ENCODE measurements around the gene PPP4R3A. TPM values are rescaled to one million over a fixed set of nuclear protein-coding genes. Genes with fewer than 3 reads are reported as not detected.
"Not testable (repeated sequence)": the region's sequence is repeated elsewhere in the genome, so short reads cannot be mapped to it uniquely, and the experiment has no call there.

PPP4R3A gene
- total RNA-seq, 2 experiments from 2014 or later, result 121 to 129 TPM

DNA sequence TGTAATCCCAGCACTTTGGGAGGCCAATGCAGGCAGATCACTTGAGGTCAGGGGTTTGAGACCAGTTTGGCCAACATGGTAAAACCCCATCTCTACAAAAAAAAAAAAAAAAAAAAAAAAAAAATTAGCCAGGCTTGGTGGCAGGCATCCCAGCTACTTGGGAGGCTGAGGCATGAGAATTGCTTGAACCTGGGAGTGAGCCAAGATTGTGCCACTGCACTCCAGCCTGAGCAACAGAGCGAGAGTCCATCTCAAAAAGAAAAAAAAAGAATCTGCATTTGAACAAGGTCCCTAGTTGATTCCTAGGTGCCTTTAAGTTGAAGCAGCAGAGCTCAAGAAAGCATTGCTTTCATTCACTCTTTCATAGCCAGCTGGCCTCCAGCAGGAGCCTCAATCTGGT lies 81.2 kb downstream of the PPP4R3A start:
- H3K36me3 Mint-ChIP-seq (ENCODE audit: low read depth); H3K4me3 Mint-ChIP-seq; H3K27ac Mint-ChIP-seq; POLR2A ChIA-PET; ATAC-seq; H3K27me3 Mint-ChIP-seq (ENCODE audit: low read depth); DNase-seq; H3K9me3 Mint-ChIP-seq (ENCODE audit: insufficient read depth): not testable (repeated sequence)
- peaks cover 14% of the 10 kb centered on the region for H3K4me1 Mint-ChIP-seq (ENCODE audit: low read depth)
- CTCF ChIA-PET, result interaction anchor here (0.7 to 1.2 kb wide), 2 partner anchors 10 to 11 kb away, joined by 3 read pairs; no protein-coding TSS in a partner anchor

DNA sequence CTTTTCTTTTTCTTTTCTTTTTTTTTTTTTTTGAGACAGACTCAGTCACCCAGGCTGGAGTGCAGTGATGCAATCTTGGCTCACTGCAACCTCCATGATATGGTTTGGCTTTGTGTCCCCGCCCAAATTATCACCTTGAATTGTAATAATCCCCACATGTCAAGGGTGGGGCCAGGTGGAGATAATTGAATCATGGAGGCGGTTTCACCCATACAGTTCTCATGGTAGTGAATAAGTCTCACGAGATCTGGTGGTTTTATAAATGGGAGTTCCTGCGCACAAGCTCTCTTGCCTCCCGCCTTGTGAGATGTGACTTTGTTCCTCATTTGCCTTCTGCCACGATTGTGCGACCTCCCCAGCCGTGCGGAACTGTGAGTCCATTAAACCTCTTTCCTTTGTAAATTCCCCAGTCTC lies 84.6 kb downstream of the PPP4R3A start:
- H3K4me3 Mint-ChIP-seq; DNase-seq; H3K27ac Mint-ChIP-seq; H3K27me3 Mint-ChIP-seq (ENCODE audit: low read depth); H3K36me3 Mint-ChIP-seq (ENCODE audit: low read depth); H3K9me3 Mint-ChIP-seq (ENCODE audit: insufficient read depth); POLR2A ChIA-PET; ATAC-seq: not testable (repeated sequence)
- peaks cover 14% of the 10 kb centered on the region for H3K4me1 Mint-ChIP-seq (ENCODE audit: low read depth)
- CTCF ChIA-PET, result interaction anchor here (1.1 kb wide), 1 partner anchor 101 kb away, joined by 3 read pairs; no protein-coding TSS in a partner anchor

DNA sequence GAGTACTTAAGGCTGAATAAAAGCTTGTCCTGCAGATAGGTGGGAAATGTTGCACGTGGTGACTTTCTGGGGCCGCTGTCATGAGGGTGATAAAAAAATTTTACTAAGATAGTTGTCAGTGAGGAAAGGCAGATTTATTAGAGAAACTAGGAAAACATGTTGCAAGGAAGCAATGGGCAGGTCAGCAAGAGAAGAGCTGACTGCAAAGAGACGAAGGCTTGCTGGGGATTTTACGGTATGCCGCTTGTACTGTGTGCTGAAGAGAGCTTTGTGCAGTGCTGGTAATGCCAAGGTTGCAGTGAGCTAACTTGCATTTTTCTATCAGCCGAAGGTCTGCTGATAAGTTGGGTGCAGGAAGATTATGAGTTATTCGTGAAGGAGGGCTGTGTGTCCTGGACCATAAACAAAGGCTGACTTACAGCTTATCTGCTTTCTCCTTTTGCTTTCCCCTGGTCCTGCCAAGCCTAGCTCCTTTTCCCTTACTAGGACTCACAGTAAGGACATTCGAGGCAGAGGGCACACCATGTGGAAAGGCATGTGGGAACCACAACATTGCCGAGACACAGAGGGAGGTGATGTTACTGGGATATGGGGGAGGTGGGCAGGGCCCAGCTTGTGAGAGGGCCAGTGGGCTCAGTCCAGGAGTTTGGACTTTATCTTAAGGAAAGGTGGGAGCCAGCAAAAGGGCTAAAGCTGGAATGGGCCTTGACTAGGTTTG lies 85.1 kb downstream of the PPP4R3A start:
- Mint-ChIP-seq H3K27me3 (ENCODE audit: low read depth) (peaks cover 3% of the 10 kb centered on the region), H3K27ac (no peak overlapping the region), H3K9me3 (ENCODE audit: insufficient read depth) (no peaks in the 10 kb centered on the region), H3K4me1 (ENCODE audit: low read depth) (peaks cover 16% of the 10 kb centered on the region), H3K36me3 (ENCODE audit: low read depth) (no peaks in the 10 kb centered on the region), H3K4me3 (no peak overlapping the region)
- CTCF ChIA-PET, result interaction anchor here (1.1 to 1.2 kb wide), 2 partner anchors 100 to 101 kb away, joined by 3 to 7 read pairs; no protein-coding TSS in a partner anchor
- ATAC-seq (no peak), DNase-seq (no peak)
- POLR2A ChIA-PET, result interaction anchor here (1.3 kb wide), 1 partner anchor 11 kb away, joined by 5 read pairs; no protein-coding TSS in a partner anchor

DNA sequence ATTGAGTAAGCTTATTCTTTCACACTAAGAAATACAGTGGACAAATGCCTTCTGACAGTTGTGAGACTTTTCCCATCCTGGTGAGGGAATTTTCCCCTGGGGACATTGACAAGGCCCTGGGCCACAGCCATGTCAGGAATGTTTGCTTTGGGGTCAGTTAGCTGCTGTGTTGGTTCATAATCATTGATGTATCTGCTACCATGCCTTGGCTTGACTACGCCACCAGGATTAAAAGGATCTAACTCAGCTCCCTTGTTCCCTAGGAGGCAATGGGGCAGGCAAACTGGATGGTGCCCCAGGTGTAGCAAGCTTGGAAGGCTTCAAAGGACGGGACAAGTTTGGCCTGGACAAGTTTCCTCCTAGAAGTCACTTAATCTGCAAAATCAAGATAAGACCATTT lies 89.4 kb downstream of the PPP4R3A start:
- peaks cover 14% of the 10 kb centered on the region for H3K4me1 Mint-ChIP-seq (ENCODE audit: low read depth)
- DNase-seq, result no peak

DNA sequence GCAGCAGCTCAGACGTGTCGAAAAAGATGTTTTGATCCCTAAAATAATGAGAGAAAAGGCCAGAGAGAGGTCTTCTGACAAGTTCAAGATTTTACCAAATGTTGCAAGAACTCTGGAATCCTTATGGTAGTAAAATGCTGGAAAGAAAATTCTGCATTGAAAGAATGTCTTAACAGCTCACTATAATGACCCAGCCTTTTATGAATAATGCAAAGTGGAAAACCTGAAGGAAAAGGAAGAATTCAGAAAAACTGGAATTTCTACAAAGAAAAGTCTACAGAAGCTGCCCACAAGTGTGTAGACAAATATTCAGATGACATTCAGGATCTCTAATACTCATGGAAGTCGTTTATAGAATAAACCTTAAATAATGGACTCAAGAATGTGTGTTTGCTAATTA lies 90.7 kb downstream of the PPP4R3A start:
- H3K4me1 Mint-ChIP-seq (ENCODE audit: low read depth), result peaks cover 21% of the 10 kb centered on the region
- no peak for ATAC-seq
- DNase-seq, result no peak
- peak overlapping the region; percentile 89 for H3K27ac Mint-ChIP-seq
- POLR2A ChIA-PET, result interaction anchor here (1.4 to 8.3 kb wide), 3 partner anchors 21 to 176 kb away, joined by 6 to 61 read pairs (median 23); partner anchors contain the start of gene GPR68
- peaks cover 24% of the 10 kb centered on the region for H3K36me3 Mint-ChIP-seq (ENCODE audit: low read depth)
- H3K27me3 Mint-ChIP-seq (ENCODE audit: low read depth), result peaks cover 6% of the 10 kb centered on the region
- H3K9me3 Mint-ChIP-seq (ENCODE audit: insufficient read depth), result no peaks in the 10 kb centered on the region
- H3K4me3 Mint-ChIP-seq, result peak overlapping the region; percentile 73
- CTCF ChIA-PET, result interaction anchor here (0.5 to 10.5 kb wide), 16 partner anchors 8 to 242 kb away, joined by 3 to 233 read pairs (median 4); no protein-coding TSS in a partner anchor

More for the DNA sequence above, 89.4 kb downstream of the PPP4R3A start:
- CTCF ChIA-PET, result interaction anchor here (0.6 to 10.5 kb wide), 13 partner anchors 14 to 1076 kb away, joined by 3 to 233 read pairs (median 3); no protein-coding TSS in a partner anchor
- Mint-ChIP-seq H3K9me3 (ENCODE audit: insufficient read depth) (no peaks in the 10 kb centered on the region), H3K27ac (no peak overlapping the region), H3K36me3 (ENCODE audit: low read depth) (peaks cover 13% of the 10 kb centered on the region), H3K4me3 (no peak overlapping the region), H3K27me3 (ENCODE audit: low read depth) (peaks cover 6% of the 10 kb centered on the region)
- POLR2A ChIA-PET, result interaction anchor here (8.3 kb wide), 1 partner anchor 96 kb away, joined by 61 read pairs; no protein-coding TSS in a partner anchor
- ATAC-seq, result no peak

DNA sequence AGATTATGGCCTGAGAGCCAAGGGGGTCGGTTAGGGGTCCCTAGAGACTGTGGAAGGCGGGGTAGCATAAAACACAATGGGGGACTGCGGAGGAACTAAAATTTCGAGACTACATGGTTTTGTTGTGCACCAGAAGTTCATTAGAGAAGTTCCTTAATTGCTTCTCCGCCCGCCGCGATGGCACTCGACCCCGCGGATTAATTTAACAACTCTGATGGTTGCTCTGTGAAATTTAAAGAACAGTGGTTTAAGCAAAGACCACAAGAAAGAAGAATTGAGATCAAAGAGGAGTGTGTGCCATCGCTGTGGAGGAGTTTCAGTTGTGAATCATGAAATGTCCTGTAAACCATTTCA lies 91.1 kb downstream of the PPP4R3A start:
- Mint-ChIP-seq H3K27ac (peak overlapping the region; percentile 89), H3K27me3 (ENCODE audit: low read depth) (peaks cover 6% of the 10 kb centered on the region)

DNA sequence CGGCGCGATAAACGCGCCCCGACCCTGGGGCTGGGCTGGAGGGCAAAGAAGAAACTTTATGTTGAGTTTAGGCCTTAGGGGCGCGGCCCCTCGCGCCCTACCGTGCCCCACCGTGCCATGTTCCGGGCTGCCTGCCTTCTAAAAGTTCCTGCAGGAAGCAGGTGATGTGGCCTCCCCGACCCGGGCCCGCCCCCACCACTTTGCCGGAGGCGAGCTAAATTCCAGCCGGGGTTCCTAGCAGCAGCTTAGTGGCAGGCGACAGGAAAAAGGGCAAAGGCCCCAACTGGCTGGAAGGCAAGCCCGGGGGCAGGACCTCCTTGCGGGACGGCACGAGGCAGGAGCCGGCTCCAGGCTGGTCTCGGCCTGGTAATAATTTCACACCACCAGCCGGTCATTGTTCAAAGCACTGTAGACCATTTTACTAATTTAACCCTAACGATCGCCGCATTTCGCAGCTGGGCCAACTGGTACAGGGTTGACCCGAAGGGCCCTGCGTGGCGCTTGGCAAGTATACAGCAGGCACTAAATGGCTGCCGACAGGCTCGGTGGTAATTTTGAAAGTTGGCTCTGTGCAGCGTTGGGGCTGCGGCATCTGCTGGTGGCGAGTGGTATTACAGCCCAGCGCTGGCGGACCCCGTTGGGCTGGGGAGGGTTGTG lies 91.6 kb downstream of the PPP4R3A start:
- peaks cover 30% of the 10 kb centered on the region for H3K4me1 Mint-ChIP-seq (ENCODE audit: low read depth)
- H3K27ac Mint-ChIP-seq, result peak overlapping the region; percentile 89
- H3K36me3 Mint-ChIP-seq (ENCODE audit: low read depth), result peaks cover 33% of the 10 kb centered on the region
- DNase-seq (peak; percentile 86), ATAC-seq (peak; percentile 17)
- H3K9me3 Mint-ChIP-seq (ENCODE audit: insufficient read depth), result no peaks in the 10 kb centered on the region
- POLR2A ChIA-PET, result interaction anchor here (1.2 to 8.3 kb wide), 11 partner anchors 14 to 175 kb away, joined by 3 to 65 read pairs (median 16); partner anchors contain the start of gene GPR68
- H3K27me3 Mint-ChIP-seq (ENCODE audit: low read depth), result peaks cover 6% of the 10 kb centered on the region
- CTCF ChIA-PET, result interaction anchor here (0.8 to 10.5 kb wide), 16 partner anchors 9 to 241 kb away, joined by 3 to 233 read pairs (median 6); no protein-coding TSS in a partner anchor
- peak overlapping the region; percentile 73 for H3K4me3 Mint-ChIP-seq

More for the DNA sequence above, 91.1 kb downstream of the PPP4R3A start:
- Mint-ChIP-seq H3K4me3 (peak overlapping the region; percentile 73), H3K9me3 (ENCODE audit: insufficient read depth) (no peaks in the 10 kb centered on the region), H3K4me1 (ENCODE audit: low read depth) (peaks cover 25% of the 10 kb centered on the region), H3K36me3 (ENCODE audit: low read depth) (peaks cover 28% of the 10 kb centered on the region)
- ChIA-PET CTCF (interaction anchor here (0.5 to 10.5 kb wide), 17 partner anchors 8 to 242 kb away, joined by 3 to 233 read pairs (median 4); no protein-coding TSS in a partner anchor), POLR2A (interaction anchor here (1.4 to 8.3 kb wide), 6 partner anchors 15 to 176 kb away, joined by 6 to 65 read pairs (median 20); partner anchors contain the start of gene GPR68)
- DNase-seq (no peak), ATAC-seq (peak; percentile 5)

DNA sequence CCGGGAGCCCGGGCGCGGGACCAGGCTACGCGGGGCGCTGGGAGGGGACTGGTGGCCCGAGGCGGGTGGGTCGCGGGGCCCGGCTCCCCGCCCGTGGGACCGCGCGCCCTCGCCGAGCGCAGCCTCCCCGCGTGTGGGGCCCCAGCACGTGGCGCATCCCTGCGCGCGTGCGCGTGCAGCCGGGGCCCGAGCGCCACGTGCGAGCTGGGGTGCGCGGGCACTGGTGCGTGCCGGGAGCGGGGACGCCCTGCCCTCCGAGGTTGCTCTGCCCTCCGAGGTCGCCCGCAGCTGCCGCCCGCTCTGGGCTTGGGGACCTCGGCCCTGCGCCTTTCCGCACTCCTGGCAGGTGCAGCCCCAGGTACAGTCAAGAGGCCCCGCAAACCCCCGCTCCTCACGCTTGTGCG lies 92.1 kb downstream of the PPP4R3A start:
- DNase-seq, result peak; percentile 64

DNA sequence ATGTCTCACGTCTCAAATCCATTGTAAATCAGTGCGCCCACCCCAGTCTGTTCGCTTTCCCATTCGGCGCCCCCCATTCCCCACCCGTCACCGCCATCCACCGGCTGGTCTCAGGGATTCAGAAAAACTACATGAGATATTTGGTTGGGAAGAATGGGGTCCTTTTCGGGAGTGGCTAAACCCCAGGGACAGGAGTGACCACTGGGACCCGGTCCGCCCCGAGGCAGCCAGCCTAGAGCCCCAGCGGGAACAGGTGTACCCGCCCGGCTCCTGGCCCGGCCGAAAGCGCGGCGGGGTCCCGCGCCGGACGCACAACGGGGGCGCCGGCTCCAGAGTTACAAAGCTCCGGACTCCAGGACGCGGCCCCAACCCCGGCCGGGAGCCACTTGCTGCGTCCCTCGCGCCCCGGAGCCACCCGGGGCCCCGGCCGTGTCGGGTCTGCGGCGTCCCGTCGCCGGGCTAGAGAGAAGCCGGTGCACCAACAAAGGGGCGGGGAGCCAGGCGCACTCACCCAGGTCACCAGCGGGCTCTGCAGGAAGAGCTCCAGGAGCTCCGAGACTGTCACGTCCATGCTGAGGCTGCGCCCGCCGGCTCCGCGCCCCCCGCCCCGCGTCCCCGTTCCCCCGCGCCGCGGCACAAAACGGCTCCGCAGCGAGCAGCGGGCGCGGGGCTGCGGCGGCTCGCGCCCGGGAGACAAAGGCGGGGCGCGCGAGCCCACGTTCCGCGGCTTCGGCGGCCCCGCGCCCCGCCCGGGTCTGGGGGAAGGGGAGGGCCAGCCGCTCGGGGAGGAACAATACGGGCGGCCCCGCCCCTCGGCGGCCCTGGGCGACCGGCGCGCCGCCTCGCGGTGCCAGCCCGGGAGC lies 92.8 kb downstream of the PPP4R3A start, which contains the start of gene CCDC88C:
TSS of gene CCDC88C (minus strand) at position 701 of the 863 bp plus-strand sequence. CDS start at position 571, 130 bp downstream.
- peak; percentile 80 for DNase-seq
- ChIA-PET CTCF (interaction anchor here (1.2 to 10.5 kb wide), 9 partner anchors 9 to 108 kb away, joined by 5 to 233 read pairs (median 21); no protein-coding TSS in a partner anchor), POLR2A (interaction anchor here (0.7 to 8.3 kb wide), 20 partner anchors 8 to 437 kb away, joined by 3 to 65 read pairs (median 8); partner anchors contain the start of genes GPR68 and PPP4R3A)
- Mint-ChIP-seq H3K36me3 (ENCODE audit: low read depth) (peaks cover 44% of the 10 kb centered on the region), H3K4me3 (peak within 1 kb of the TSS; percentile 97), H3K27me3 (ENCODE audit: low read depth) (peaks cover 6% of the 10 kb centered on the region), H3K4me1 (ENCODE audit: low read depth) (peaks cover 42% of the 10 kb centered on the region), H3K27ac (peak within 1 kb of the TSS; percentile 99), H3K9me3 (ENCODE audit: insufficient read depth) (no peaks in the 10 kb centered on the region)
- peak; percentile 58 for ATAC-seq

More for the DNA sequence above, 92.1 kb downstream of the PPP4R3A start:
- H3K27ac Mint-ChIP-seq, result peak overlapping the region; percentile 89
- ATAC-seq, result peak; percentile 42
- ChIA-PET POLR2A (interaction anchor here (0.7 to 8.3 kb wide), 15 partner anchors 14 to 189 kb away, joined by 3 to 65 read pairs (median 9); partner anchors contain the start of gene GPR68), CTCF (interaction anchor here (0.8 to 10.5 kb wide), 12 partner anchors 9 to 109 kb away, joined by 3 to 233 read pairs (median 10); no protein-coding TSS in a partner anchor)
- H3K4me3 Mint-ChIP-seq, result peak overlapping the region; percentile 73
- no peaks in the 10 kb centered on the region for H3K9me3 Mint-ChIP-seq (ENCODE audit: insufficient read depth)
- H3K36me3 Mint-ChIP-seq (ENCODE audit: low read depth), result peaks cover 38% of the 10 kb centered on the region
- peaks cover 36% of the 10 kb centered on the region for H3K4me1 Mint-ChIP-seq (ENCODE audit: low read depth)
- H3K27me3 Mint-ChIP-seq (ENCODE audit: low read depth), result peaks cover 6% of the 10 kb centered on the region

DNA sequence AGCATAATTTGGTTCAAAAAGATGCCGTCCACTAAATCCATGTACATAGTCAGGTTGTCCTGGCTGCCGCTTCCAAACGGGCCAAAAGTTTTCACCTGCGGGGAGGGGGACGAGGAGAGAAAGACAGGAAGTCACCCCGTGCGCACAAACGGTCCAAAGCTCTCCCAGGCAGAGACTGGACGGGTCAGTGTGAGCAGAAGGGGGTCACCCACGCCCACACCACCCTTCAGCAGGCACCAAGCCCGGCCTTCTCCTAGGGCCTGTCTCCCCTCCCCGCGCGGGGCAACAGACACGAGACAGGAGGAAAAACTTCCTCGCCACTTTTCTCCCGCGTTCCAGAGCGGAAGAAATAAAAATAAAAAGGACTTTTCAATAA lies 93.4 kb downstream of the PPP4R3A start:
- Mint-ChIP-seq H3K36me3 (ENCODE audit: low read depth) (peaks cover 45% of the 10 kb centered on the region), H3K4me3 (peak overlapping the region; percentile 97), H3K27me3 (ENCODE audit: low read depth) (peaks cover 6% of the 10 kb centered on the region), H3K9me3 (ENCODE audit: insufficient read depth) (no peaks in the 10 kb centered on the region), H3K27ac (peak overlapping the region; percentile 99), H3K4me1 (ENCODE audit: low read depth) (peaks cover 44% of the 10 kb centered on the region)
- ChIA-PET POLR2A (interaction anchor here (0.7 to 8.3 kb wide), 26 partner anchors 8 to 437 kb away, joined by 3 to 65 read pairs (median 8); partner anchors contain the start of genes GPR68 and PPP4R3A), CTCF (interaction anchor here (1.0 to 10.5 kb wide), 10 partner anchors 10 to 173 kb away, joined by 4 to 233 read pairs (median 16); partner anchors contain the start of gene GPR68)
- ATAC-seq, result no peak
- DNase-seq, result peak; percentile 46

Data from activated CD8-positive, alpha-beta T cell treated with anti-CD3 and anti-CD28 coated beads, Interleukin-2, amount 10 ng/mL, durations not matched to agents 7 days and 5 days (primary cell).